Gastroesophageal sphincter (tissue), 4 donors: ENCODE results near the gene CNOT3. TPM values are rescaled to one million over a fixed set of nuclear protein-coding genes. Genes with fewer than 3 reads are reported as not detected.
"Not testable (repeated sequence)": the region's sequence is repeated elsewhere in the genome, so short reads cannot be mapped to it uniquely, and the experiment has no call there.

Experiments
- ATAC-seq: fragments of 150-250 bp; one replicate; pipeline ENCODE4 v1.9.1; 2016; ENCODE audit warnings: mild to moderate bottlenecking, moderate library complexity
- H3K27ac ChIP-seq, 4 donors: fragments of 200-600 bp; sonication (generic) in 3 of 4; 1 replicate in 3 of 4; 2 replicates in 1 of 4; pipeline ENCODE4 v1.5.1; 2016 to 2019
- H3K27me3 ChIP-seq: fragments of 200-600 bp; sonication (generic); one replicate; pipeline ENCODE4 v1.5.1; 2019
- H3K36me3 ChIP-seq, 2 donors: fragments of 200-600 bp; sonication (generic); one replicate each; pipeline ENCODE4 v1.5.1; 2019; ENCODE audit warnings: control low read depth in 1 of 2
- H3K4me1 ChIP-seq, 3 donors: fragments of 200-600 bp; sonication (generic); 1 replicate in 2 of 3; 2 replicates in 1 of 3; pipeline ENCODE4 v1.5.1; 2016 to 2019; ENCODE audit warnings: control low read depth in 2 of 3
- H3K4me3 ChIP-seq, 2 donors: fragments of 200-600 bp; sonication (generic); one replicate each; pipeline ENCODE4 v1.5.1; 2019; ENCODE audit warnings: mild to moderate bottlenecking in 1 of 2, moderate library complexity in 1 of 2
- H3K9me3 ChIP-seq, 3 donors: fragments of 200-600 bp; sonication (generic); one replicate each; pipeline ENCODE4 v1.5.1; 2017 to 2019; ENCODE audit warnings: control low read depth in 2 of 3
- CTCF ChIP-seq, 4 experiments: fragments of 200-600 bp in 2 of 4; fragments of 450-650 bp in 2 of 4; sonication (generic) in 1 of 4; IDR thresholded peaks; one replicate each; pipeline ENCODE4 v1.5.1; 2017 to 2019; ENCODE audit warnings: antibody characterized with exemption in 4 of 4, mild to moderate bottlenecking in 2 of 4, moderate library complexity in 2 of 4
- EP300 ChIP-seq: sonication (generic); formaldehyde crosslinking; IDR thresholded peaks from one replicate; pipeline ENCODE4 v1.6.1; 2017; ENCODE audit warnings: antibody characterized with exemption, mild to moderate bottlenecking
- POLR2A ChIP-seq, 2 donors: fragments of 450-650 bp; IDR thresholded peaks; one replicate each; pipeline ENCODE4 v1.6.1; 2017; ENCODE audit warnings: antibody characterized with exemption in 2 of 2, mild to moderate bottlenecking in 2 of 2, moderate library complexity in 1 of 2
- POLR2AphosphoS5 ChIP-seq: sonication (generic); formaldehyde crosslinking; IDR thresholded peaks from one replicate; pipeline ENCODE4 v1.6.1; 2017; ENCODE audit warnings: antibody characterized with exemption
- WGBS, 2 donors: methylation state at CpG; one replicate each; pipeline ENCODE4 v1.1.5; 2018; ENCODE audit warnings: low coverage in 1 of 2; 5-methylcytosine and 5-hydroxymethylcytosine counted together
- total RNA-seq, 4 donors: library from RNA; depleted of rRNA; stranded (reverse); fragments of >200 nt; gene quantifications; one replicate each; pipeline ENCODE4 v1.1.0, GENCODE V29; 2016

Gene CNOT3
- total RNA-seq, 4 donors from 2014 or later, result 14.7 to 32.4 (median 23.1) TPM

- Histone ChIP-seq H3K4me1 (peaks cover 0 to 23% (median 4%) of the 10 kb centered on the region in 3 donors), H3K36me3 (no peaks in the 10 kb centered on the region), H3K27ac (peak overlapping the region in 3 of 4 donors; percentile 34 to 70 (median 40)), H3K27me3 (peaks cover 23% of the 10 kb centered on the region), H3K9me3 (no peaks in the 10 kb centered on the region), H3K4me3 (peak overlapping the region in 1 of 2 donors; percentile 51)
- TF ChIP-seq EP300 (no peak), POLR2AphosphoS5 (no peak), POLR2A (IDR thresholded peaks at IDR 0.05) (no peak), CTCF (IDR thresholded peaks at IDR 0.05) (no peak)
- ATAC-seq, result peak; percentile 32
- 10 to 17% methylated on average over 3 to 5 of the region's 14 CpGs for WGBS, 2 donors
These were observed 40.9 kb upstream of the CNOT3 start for GRCh38 chr19:54096617-54097106.

- ATAC-seq, result no peak
- WGBS, 2 donors, result 71% methylated on average over 4 of the region's 12 CpGs; no CpG with 5 or more reads in 1 of the 2 donors
These were observed 38.2 kb upstream of the CNOT3 start for GRCh38 chr19:54099190-54099902.

GRCh38 chr19:54099903-54100255 lies 37.7 kb upstream of the CNOT3 start:
- ATAC-seq, H3K27me3 ChIP-seq, H3K27ac ChIP-seq, H3K36me3 ChIP-seq, H3K4me3 ChIP-seq, H3K9me3 ChIP-seq: not testable (repeated sequence)
- 70% methylated on average over 5 of the region's 9 CpGs; no CpG with 5 or more reads in 1 of the 2 donors for WGBS, 2 donors
- H3K4me1 ChIP-seq, result peaks cover 0 to 47% (median 13%) of the 10 kb centered on the region in 3 donors

More at GRCh38 chr19:54099190-54099902, 38.2 kb upstream of the CNOT3 start:
- Histone ChIP-seq H3K27ac (no peak overlapping the region), H3K27me3 (peaks cover 13% of the 10 kb centered on the region), H3K4me1 (peaks cover 0 to 43% (median 13%) of the 10 kb centered on the region in 3 donors), H3K4me3 (no peak overlapping the region), H3K36me3 (no peaks in the 10 kb centered on the region), H3K9me3 (no peaks in the 10 kb centered on the region)
- no peak for TF ChIP-seq POLR2A (IDR thresholded peaks at IDR 0.05)
- TF ChIP-seq EP300, result no peak
- TF ChIP-seq POLR2AphosphoS5, result no peak
- TF ChIP-seq CTCF (IDR thresholded peaks at IDR 0.05), result no peak

GRCh38 chr19:54100561-54100960 lies 37.0 kb upstream of the CNOT3 start, which contains the start of gene OSCAR:
Gene OSCAR, minus strand, starts transcription at chr19:54100803. Its CDS starts 11 bp downstream, at chr19:54100792.
- H3K27ac ChIP-seq, result no peak within 1 kb of the TSS
- H3K4me1 ChIP-seq, result peaks cover 0 to 41% (median 11%) of the 10 kb centered on the region in 3 donors
- no peak within 1 kb of the TSS for H3K4me3 ChIP-seq
- peaks cover 0 to 5% of the 10 kb centered on the region in 2 donors for H3K36me3 ChIP-seq
- ATAC-seq, result no peak
- H3K27me3 ChIP-seq, result peaks cover under 1% of the 10 kb centered on the region
- TF ChIP-seq EP300 (no peak), POLR2A (IDR thresholded peaks at IDR 0.05) (no peak)
- WGBS, 2 donors, result 18 to 33% methylated on average over 1 to 3 of the region's 5 CpGs
- H3K9me3 ChIP-seq, result no peaks in the 10 kb centered on the region

- peak; percentile 100 for ATAC-seq
- Histone ChIP-seq H3K27me3 (no peaks in the 10 kb centered on the region), H3K4me3 (peak within 1 kb of the TSS; percentile 79 to 94), H3K27ac (peak within 1 kb of the TSS; percentile 12 to 82 (median 80)), H3K36me3 (peaks cover 0 to 25% of the 10 kb centered on the region in 2 donors), H3K4me1 (peaks cover 0 to 25% (median 8%) of the 10 kb centered on the region in 3 donors), H3K9me3 (no peaks in the 10 kb centered on the region)
- 0 to 8% methylated on average over 9 to 14 of the region's 54 CpGs for WGBS, 2 donors
- peak; percentile 52 to 66 for TF ChIP-seq POLR2A (IDR thresholded peaks at IDR 0.05)
- no peak for TF ChIP-seq CTCF (IDR thresholded peaks at IDR 0.05)
- peak; percentile 76 for TF ChIP-seq POLR2AphosphoS5
These were observed 35.0 kb upstream of the CNOT3 start, which contains the start of gene NDUFA3 for GRCh38 chr19:54102421-54103169. Gene NDUFA3, plus strand, starts transcription at chr19:54102855. Its CDS starts 24 bp downstream, at chr19:54102879.
